ENCODE results near the gene LRRC7. TPM values are rescaled to one million over a fixed set of nuclear protein-coding genes. Genes with fewer than 3 reads are reported as not detected.
A peak's percentile ranks its signal among the peaks of the same experiment; 100 is the strongest.

LRRC7 gene
- total and polyA plus RNA-seq, 2 donors (not counting 1 experiment from before 2014, with no cell fraction given), result 0.03 TPM; not detected in 1

DNA sequence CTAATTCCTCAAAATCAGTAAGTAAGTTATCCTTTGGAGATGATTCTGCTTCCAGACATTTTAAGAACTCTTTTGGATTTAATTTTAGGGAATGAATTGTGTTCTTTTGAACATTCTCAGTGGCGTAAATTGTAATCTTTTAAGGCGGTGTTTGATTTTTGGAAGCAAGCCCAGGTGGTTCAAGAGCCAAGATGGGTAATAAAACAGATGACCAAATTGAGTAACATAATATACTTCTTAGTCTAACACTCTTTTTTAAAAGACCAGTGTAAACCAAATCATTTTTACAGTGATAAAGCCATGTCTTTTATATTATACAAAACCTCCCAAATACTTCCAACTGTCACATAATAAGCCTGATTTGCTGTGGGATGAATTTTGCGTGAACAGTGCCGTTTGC lies 503.9 kb downstream of the LRRC7 start:
- Histone ChIP-seq H2AFZ (ENCODE audit: low read length) (no peak overlapping the region), H3K79me2 (ENCODE audit: control insufficient read depth, insufficient read depth, low read length) (no peaks in the 10 kb centered on the region), H3K27ac (ENCODE audit: insufficient read depth, low read length) (no peak overlapping the region), H3K4me1 (ENCODE audit: control insufficient read depth, extremely low read depth, insufficient read depth, low read length) (peaks cover 6% of the 10 kb centered on the region), H3K4me3 (replicated peaks in 1 of 4; ENCODE audit: control extremely low read depth in 1 of 4, insufficient read depth in 1 of 4, low read depth in 3 of 4, low read length in 4 of 4) (no peak overlapping the region), H3K27me3 (ENCODE audit: control insufficient read depth, insufficient read depth, low read length) (no peaks in the 10 kb centered on the region), H3K9me3 (ENCODE audit: control insufficient read depth, insufficient read depth, low read depth, low read length) (no peaks in the 10 kb centered on the region), H4K20me1 (ENCODE audit: control insufficient read depth, extremely low read depth, insufficient read depth, low read length) (no peaks in the 10 kb centered on the region), H3K9ac (ENCODE audit: insufficient read depth, low read length) (no peak overlapping the region), H3K4me2 (ENCODE audit: extremely low read depth, insufficient read depth, low read length) (peak overlapping the region; percentile 46), H3K36me3 (ENCODE audit: control insufficient read depth, insufficient read depth, low read length) (no peaks in the 10 kb centered on the region)
- DNase-seq (ENCODE audit: low read depth in 2 of 2), result peak; percentile 70 to 89
- TF ChIP-seq EZH2 (IDR thresholded peaks at IDR 0.05; ENCODE audit: low read length, missing control alignments), result no peak
- TF ChIP-seq, protein P1, sequence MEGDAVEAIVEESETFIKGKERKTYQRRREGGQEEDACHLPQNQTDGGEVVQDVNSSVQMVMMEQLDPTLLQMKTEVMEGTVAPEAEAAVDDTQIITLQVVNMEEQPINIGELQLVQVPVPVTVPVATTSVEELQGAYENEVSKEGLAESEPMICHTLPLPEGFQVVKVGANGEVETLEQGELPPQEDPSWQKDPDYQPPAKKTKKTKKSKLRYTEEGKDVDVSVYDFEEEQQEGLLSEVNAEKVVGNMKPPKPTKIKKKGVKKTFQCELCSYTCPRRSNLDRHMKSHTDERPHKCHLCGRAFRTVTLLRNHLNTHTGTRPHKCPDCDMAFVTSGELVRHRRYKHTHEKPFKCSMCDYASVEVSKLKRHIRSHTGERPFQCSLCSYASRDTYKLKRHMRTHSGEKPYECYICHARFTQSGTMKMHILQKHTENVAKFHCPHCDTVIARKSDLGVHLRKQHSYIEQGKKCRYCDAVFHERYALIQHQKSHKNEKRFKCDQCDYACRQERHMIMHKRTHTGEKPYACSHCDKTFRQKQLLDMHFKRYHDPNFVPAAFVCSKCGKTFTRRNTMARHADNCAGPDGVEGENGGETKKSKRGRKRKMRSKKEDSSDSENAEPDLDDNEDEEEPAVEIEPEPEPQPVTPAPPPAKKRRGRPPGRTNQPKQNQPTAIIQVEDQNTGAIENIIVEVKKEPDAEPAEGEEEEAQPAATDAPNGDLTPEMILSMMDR (conservative IDR thresholded peaks at IDR 0.05 in 1 of 2, IDR thresholded peaks at IDR 0.05 in 1 of 2; ENCODE audit: low read depth in 1 of 2, low read length in 2 of 2), result no peak

DNA sequence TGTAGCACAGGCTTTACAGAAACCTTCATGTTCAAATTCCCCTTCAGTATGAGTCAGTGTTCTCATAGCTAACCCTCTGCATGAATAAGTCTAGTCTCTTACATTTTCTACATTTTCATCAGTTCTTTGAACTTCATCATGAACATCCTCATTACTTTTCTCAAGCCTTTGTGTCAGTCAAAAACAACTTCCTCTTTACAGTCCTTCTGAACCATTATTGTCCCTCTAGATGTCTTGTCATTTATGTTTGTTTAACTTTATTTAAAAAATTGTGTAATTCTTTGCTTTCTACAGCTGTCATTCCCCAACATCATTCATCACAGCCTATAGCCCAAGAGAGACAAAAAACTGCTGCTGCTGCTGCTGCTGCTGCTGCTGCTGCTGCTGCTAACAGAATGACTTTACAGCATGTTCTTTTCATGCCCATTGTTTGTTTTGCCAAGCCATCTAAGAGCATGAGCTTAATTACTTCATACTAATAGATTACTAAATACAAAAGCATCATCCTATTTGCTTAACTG lies 504.6 kb downstream of the LRRC7 start:
- peak; percentile 70 to 80 for DNase-seq (ENCODE audit: low read depth in 2 of 2)
- TF ChIP-seq, protein P1 (conservative IDR thresholded peaks at IDR 0.05 in 1 of 2, IDR thresholded peaks at IDR 0.05 in 1 of 2; ENCODE audit: low read depth in 1 of 2, low read length in 2 of 2), result no peak
- no peak for TF ChIP-seq EZH2 (IDR thresholded peaks at IDR 0.05; ENCODE audit: low read length, missing control alignments)
- H4K20me1 ChIP-seq (ENCODE audit: control insufficient read depth, extremely low read depth, insufficient read depth, low read length), result no peaks in the 10 kb centered on the region
- H3K4me2 ChIP-seq (ENCODE audit: extremely low read depth, insufficient read depth, low read length), result no peak overlapping the region
- H3K27me3 ChIP-seq (ENCODE audit: control insufficient read depth, insufficient read depth, low read length), result no peaks in the 10 kb centered on the region
- H2AFZ ChIP-seq (ENCODE audit: low read length), result no peak overlapping the region
- peaks cover 6% of the 10 kb centered on the region for H3K4me1 ChIP-seq (ENCODE audit: control insufficient read depth, extremely low read depth, insufficient read depth, low read length)
- H3K4me3 ChIP-seq (replicated peaks in 1 of 4; ENCODE audit: control extremely low read depth in 1 of 4, insufficient read depth in 1 of 4, low read depth in 3 of 4, low read length in 4 of 4), result no peak overlapping the region
- H3K36me3 ChIP-seq (ENCODE audit: control insufficient read depth, insufficient read depth, low read length), result no peaks in the 10 kb centered on the region
- H3K79me2 ChIP-seq (ENCODE audit: control insufficient read depth, insufficient read depth, low read length), result no peaks in the 10 kb centered on the region
- no peak overlapping the region for H3K27ac ChIP-seq (ENCODE audit: insufficient read depth, low read length)
- H3K9ac ChIP-seq (ENCODE audit: insufficient read depth, low read length), result no peak overlapping the region
- H3K9me3 ChIP-seq (ENCODE audit: control insufficient read depth, insufficient read depth, low read depth, low read length), result no peaks in the 10 kb centered on the region

DNA sequence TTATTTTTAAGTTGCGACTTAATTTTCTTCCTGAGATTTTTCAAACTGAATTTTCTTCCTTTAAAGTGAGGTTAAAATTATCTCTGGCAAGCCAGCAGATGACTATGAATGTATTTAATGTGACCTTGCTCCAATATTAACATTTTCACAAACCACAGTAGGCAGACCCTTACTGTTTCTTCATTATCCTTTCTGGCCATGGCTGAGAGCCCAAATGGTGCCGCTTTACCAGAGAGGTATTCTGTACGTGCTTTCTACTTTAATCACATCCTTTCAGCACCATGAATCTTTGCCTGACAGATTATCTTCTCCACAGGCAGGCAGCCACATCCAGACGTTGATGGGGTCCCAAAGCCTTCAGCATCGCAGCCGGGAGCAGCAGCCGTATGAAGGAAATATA lies 508.0 kb downstream of the LRRC7 start:
- Histone ChIP-seq H3K4me1 (ENCODE audit: control insufficient read depth, extremely low read depth, insufficient read depth, low read length) (peaks cover 6% of the 10 kb centered on the region), H3K27ac (ENCODE audit: insufficient read depth, low read length) (no peak overlapping the region), H3K9me3 (ENCODE audit: control insufficient read depth, insufficient read depth, low read depth, low read length) (no peaks in the 10 kb centered on the region), H4K20me1 (ENCODE audit: control insufficient read depth, extremely low read depth, insufficient read depth, low read length) (no peaks in the 10 kb centered on the region), H2AFZ (ENCODE audit: low read length) (no peak overlapping the region), H3K79me2 (ENCODE audit: control insufficient read depth, insufficient read depth, low read length) (no peaks in the 10 kb centered on the region), H3K9ac (ENCODE audit: insufficient read depth, low read length) (no peak overlapping the region), H3K27me3 (ENCODE audit: control insufficient read depth, insufficient read depth, low read length) (no peaks in the 10 kb centered on the region), H3K4me2 (ENCODE audit: extremely low read depth, insufficient read depth, low read length) (no peak overlapping the region), H3K36me3 (ENCODE audit: control insufficient read depth, insufficient read depth, low read length) (no peaks in the 10 kb centered on the region), H3K4me3 (replicated peaks in 1 of 4; ENCODE audit: control extremely low read depth in 1 of 4, insufficient read depth in 1 of 4, low read depth in 3 of 4, low read length in 4 of 4) (no peak overlapping the region)
- TF ChIP-seq, protein P1 (conservative IDR thresholded peaks at IDR 0.05 in 1 of 2, IDR thresholded peaks at IDR 0.05 in 1 of 2; ENCODE audit: low read depth in 1 of 2, low read length in 2 of 2), result no peak
- no peak for TF ChIP-seq EZH2 (IDR thresholded peaks at IDR 0.05; ENCODE audit: low read length, missing control alignments)
- DNase-seq (ENCODE audit: low read depth in 2 of 2), result peak in 1 of 2 donors; percentile 61

Measured in fibroblast of lung (primary cell).